Measurements from ENCODE around the gene ZNF880. TPM values are rescaled to one million over a fixed set of nuclear protein-coding genes. Genes with fewer than 3 reads are reported as not detected.

The ZNF880 gene
- total and polyA plus RNA-seq, 2 of the 8 experiments (the other 6 are each of a cell fraction or from before 2014, with no cell fraction given) = 11.4 to 25.9 TPM

GRCh38 chr19:52336117-52336790 lies 33.5 kb upstream of the ZNF880 start, which contains the start of gene ZNF610 (continued):
- TF ChIP-seq CHD7 (IDR thresholded peaks at IDR 0.05; ENCODE audit: insufficient replicate concordance, low read length) (no peak), SP1 (IDR thresholded peaks at IDR 0.05; ENCODE audit: low read depth, low read length) (no peak), CHD2 (IDR thresholded peaks at IDR 0.05; ENCODE audit: low read length) (no peak)

Measured in H1 (cell line).